ENCODE results near the gene PXDN. TPM values are rescaled to one million over a fixed set of nuclear protein-coding genes. Genes with fewer than 3 reads are reported as not detected.
"Not testable (repeated sequence)": the region's sequence is repeated elsewhere in the genome, so short reads cannot be mapped to it uniquely, and the experiment has no call there.

PXDN gene
- total RNA-seq, 1 experiment from 2014 or later: 0.13 TPM

DNA sequence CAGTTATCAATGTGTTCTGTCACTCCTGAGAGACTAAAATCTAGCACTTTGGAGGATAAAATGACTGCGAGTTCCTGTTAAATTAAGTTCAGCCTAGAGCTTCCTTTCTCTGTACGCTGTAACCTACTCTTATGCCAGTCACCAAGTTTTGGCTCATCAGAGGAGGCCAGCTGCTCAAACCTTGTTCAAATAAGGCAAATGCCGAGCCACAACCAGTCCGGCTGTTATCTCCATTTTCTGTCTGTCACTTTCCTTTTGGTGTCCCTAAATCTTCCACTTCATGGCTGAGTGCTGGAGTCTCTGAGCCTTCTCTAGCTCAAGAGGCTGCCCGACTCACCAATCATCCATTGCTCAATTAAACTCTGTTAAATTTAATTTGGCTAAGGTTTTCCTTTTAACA is 33.5 kb upstream of the PXDN start:
- no peak for DNase-seq (ENCODE audit: low spot score)

DNA sequence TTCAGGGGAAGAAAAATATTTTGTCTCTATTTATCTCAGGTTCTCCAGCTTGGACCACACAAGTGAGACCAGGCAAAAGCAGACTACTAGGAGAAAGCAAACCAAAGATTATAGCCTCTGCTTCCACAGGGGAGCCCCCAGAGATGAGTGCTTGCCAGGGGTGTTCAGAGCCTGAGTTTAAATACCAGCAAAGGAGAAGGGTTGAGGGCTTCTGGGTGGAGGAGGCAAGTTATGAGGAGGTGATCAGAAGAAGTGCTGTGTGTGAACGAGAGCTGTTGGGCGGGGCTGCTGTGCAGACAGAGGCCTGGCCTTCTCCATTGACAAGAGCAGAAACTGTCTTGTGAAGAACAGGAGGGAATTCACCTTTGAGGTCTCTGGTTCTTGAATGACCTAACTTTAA is 32.8 kb upstream of the PXDN start:
- DNase-seq (ENCODE audit: low spot score): no peak

DNA sequence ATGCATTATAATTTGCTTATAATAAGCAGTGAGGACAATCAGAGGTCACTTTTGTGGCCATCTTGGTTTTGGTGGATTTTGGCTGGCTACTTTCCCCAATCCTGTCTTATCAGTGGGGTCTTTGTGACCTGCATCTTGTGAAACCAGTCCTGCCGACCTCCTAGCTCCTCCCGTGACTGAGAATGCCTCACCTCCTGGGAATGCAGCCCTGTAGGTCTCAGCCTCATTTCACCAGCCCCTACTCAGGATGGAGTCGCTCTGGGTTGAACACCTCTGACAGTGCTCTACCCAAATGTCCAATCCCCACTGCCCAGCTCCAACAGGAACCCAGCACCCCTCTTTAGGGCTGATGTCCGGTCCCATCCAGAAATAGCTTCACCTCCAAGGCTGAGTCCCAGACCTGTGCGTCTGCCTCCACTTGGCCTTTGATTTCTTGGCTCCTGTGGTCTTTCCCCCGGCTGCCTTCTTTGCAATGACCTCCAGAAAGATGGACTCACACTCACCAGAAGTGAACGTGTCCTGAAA is 31.3 kb upstream of the PXDN start:
- no peak for DNase-seq (ENCODE audit: low spot score)

DNA sequence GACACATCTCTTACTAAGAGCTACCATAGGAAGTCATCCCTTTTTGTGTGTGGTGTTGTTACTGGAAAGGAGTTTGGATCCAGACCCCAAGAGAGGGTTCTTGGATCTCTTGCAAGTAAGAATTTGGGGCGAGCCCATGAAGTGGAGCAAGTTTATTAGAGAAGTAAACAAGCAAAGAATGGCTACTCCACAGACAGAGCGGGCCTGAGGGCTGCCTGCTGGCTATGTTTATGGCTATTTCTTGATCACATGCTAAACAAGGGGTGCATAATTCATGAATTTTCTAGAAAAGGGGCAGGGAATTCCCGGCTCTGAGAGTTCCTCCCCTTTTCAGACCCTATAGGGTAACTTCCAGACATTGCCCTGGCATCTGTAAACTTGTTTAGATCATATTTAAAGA is 30.6 kb upstream of the PXDN start:
- DNase-seq (ENCODE audit: low spot score): no peak

DNA sequence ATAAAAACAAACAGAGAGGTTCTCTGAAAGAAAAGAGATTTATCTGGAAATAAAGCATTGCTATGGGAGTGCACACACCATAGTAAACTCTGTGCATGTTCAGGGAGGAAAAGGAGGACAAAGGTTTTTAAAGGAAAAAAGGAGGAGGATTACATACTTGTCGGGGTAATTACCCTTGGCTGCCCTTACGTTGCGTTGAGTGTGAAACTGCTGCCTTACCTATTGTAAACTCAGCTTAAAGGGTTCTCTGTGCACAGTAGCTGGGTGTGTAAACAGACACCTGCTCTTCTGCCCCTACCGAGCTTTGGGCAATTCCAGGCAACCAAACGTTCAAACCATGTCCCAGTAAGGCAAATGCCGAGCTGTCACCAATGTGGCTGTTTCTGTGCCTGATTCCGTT is 29.6 kb upstream of the PXDN start:
- no peak for DNase-seq (ENCODE audit: low spot score)

DNA sequence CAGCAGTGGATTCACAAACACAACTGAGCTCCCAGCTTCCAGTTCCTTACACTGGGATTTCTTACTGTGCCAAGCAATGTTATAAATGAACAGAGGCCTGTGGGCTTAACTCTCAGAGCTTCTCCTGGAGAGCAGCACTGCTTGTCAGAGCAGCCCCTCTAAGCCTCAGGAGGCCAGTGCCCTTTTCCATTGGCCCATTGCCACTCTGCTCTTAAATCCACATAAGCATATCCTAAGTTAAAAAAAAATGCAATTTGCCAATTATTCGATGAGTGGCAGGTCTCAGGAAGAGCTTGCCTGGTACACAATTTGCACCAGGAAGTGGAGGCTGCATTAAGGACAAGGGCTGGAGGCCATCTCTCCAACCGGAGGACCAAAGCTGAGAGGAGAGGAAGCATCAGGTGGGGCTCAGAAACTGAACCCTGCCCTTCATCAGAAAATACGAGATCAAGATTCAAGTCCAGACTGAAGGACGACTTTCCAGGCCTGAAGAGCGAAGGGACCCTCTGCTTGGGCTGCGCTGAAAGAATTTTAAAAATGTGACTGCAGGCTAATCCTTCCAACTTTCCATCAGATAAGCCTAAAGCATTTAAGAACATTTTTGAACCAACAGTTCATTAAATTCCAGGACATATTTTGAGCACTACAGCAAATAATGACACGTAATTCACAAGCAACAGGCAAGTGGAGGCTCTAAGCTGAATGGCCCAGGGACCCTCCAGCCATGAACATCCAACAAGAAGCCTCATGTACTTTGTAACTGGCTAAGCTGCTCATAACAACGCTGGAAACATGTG is 28.4 kb upstream of the PXDN start:
- DNase-seq (ENCODE audit: low spot score): no peak

DNA sequence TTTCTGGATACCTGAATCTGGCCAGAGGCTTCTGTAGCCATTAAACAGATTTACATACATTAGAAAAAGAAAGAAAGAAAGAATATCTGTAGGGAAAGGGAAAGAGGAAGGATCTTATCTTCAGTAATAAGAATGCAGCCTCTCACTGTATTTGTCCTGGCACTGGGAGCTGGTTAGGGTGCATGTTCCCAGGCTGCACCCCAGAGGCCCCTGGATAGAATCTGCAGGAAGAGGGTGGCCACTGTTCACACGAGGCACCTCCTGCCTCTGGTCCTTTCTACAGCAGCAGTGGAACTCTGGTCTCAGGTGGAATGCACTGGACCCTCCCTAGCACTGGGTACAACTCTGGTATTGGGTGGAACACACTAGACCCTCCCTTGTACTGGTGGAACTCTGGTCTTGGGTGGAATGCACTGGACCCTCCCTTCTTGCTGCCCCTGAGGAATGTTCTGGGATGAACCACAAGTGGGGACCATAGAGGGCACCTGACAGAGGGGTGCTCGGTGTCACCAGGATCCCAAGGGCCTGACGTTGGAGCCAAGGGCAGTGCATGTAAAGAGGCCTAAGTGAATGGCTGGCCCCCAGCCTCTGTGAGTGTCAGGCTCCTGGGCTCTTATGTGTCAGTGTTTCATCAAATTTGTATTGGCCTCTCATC is 27.4 kb upstream of the PXDN start:
- no peak for DNase-seq (ENCODE audit: low spot score)

DNA sequence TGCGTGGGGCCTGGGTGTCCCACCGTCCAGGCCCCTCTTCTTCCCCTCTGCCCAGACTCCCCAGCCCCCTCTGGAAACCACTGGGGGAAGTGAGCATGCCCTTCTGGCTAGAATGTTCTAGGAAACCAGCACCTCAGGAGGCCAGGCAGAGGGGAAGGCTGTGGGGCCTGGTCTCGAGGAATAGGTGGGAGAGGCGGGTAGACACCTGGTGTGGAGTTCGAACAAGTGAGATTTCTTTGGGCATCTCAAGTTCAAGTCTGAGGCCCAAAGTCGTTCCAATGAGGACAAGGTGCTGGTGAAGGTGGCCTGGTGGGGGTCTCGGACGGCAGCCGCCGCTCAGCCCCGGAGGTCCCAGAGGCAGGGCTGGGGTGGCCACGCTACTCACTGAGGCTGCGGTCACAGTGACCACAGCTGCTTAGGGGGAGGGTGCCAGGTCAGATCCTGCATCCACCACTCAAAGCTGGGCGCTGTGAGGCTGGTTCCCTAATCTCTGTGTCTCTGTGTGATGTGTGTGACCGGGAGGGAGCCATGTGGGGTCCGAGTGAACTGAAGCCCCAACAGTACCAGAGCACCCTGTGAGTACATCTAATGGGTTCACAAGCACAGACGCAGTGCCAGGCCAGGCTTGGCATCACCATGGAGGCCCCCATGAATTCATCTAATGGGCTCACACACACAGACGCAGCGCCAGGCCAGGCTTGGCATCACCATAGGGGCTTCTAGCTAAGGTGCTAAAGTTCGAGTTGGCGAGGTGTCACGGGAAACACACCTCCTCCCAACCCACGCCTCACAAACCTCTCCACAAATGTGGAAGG is 26.5 kb upstream of the PXDN start:
- DNase-seq (ENCODE audit: low spot score): no peak

DNA sequence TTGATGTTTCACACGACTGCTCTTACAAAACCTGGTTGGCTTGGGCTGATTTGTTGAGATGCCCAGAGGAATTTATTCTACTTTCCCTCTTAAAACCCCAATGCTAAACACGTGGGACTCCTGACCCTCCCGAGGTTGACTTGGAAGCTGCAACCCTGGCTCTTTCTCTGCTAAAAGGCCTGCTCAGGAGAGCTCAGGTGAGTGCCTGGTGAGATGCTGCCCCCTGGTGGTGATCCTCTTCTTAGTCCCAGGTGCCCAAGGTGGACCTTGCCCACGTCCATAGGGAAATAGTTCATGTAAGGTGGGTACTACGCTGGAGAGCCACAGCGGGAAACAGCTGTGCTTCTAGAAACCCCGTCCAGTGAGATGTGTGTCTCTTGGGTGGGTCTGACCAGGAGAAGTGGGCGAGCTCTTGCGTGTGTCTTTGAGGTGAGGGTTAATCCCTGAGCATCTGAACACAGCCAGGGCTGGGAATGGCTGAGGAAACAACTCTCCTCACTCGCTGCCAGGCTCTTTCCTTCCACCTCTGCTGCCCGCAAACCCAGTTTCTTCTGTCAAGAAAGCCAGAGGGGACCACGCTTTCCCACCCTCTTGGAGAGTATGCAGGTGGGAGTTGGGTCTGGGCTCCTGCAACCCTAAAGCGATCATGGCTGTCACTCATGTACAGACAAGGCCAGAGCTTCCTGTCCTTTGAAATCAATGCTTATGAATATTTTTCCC is 25.5 kb upstream of the PXDN start:
- DNase-seq (ENCODE audit: low spot score): peak; percentile 93

DNA sequence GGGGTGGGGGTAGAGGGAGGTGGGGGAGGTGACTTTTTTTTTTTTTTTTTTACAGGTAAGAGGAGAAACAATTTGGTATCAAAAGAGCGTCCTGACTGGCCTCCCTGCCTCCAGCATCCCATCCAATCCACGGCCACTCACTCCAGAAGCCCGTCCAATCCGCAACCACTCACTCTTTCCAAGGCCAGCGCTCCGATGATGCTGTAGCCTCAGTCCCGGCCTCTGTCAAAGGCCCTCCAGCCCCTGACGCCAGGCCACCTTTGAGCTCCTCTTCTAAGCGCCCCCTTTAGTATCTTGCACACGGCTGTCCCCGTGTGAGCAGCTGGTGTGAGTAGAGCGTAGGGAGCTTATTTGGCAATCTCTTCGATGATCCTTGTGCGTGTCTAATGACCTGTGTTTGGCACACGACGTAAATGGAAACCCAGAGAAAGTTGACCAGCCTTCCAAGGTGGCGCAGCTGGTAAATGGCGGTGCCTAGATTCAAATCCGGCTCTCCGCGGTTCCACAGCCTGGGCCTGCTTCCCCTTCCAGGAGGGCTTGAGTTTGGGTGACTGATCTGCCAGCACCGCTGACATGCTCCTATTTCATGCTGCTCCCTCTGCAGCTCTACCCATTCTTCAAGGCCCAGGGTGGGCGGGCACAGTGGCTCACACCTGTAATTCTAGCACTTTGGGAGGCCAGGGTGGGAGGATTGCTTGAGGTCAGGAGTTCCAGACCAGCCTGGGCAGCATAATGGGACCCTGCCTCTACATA is 23.8 kb upstream of the PXDN start:
- DNase-seq (ENCODE audit: low spot score): no peak

DNA sequence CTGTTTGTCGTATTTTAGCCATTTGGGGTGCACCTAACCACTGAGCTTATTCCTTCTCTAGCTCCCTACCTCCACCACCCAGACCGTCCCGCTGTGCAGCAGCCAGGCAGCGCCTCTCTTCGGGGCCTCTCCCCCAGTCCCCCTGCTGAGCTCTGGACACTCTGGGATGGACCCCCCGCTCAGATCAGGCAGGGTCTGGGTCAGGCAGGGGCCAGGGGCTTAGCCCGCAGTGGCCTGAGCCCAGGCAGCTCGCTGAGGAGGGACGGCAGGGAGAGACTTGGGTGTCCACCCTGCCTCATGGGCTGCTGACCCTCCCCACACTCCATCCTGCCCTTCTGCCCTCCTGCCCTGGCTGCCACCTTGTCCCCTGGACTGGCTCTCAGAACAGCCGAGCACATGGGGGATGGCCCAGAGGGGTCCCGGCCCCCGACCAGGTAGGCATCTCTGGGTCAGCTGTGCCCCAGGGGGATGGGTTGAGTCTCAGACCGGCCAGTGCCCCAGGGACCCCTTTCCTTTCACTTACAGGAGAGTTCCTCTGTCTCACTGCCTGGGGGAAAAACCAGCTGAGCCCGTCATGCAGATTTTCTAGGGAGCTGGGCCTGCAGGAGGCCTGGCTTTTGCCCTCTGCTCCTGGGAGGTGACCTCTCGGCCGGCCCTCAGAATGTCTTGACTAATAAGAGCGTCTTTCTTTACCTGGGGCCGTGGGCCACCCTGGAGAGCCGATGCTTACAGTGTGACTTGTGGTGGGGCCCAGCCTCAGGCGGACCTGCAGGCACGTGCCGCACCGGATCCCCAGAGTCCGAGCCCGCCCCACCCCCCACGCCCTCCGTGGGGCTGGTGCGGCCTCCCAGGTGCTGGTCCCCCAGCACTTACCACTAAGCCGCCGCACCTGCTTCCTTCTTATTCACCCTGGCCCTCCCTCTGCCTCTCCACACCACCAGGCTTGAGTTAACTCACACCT is 22.8 kb upstream of the PXDN start:
- no peak for DNase-seq (ENCODE audit: low spot score)

DNA sequence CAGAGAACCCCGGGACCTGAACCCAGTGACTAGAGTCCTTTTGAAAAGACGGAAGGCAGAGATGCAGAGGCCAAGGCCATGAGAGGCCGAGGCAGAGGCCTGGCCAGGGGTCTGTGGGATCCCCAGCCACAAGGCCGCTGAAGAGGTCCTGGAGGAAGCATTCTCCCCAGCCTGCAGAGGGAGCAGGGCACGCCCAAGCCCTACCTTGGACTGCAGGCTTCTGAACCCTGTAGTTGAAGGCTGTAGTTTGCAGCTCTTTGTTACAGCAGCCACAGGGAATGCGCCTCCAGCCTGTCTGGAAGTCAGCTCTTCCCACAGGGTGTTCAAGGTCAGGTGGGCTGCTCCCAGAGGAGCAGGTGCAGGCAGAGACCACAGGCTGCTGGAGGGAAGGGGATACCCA is 22.1 kb upstream of the PXDN start:
- DNase-seq (ENCODE audit: low spot score): no peak

DNA sequence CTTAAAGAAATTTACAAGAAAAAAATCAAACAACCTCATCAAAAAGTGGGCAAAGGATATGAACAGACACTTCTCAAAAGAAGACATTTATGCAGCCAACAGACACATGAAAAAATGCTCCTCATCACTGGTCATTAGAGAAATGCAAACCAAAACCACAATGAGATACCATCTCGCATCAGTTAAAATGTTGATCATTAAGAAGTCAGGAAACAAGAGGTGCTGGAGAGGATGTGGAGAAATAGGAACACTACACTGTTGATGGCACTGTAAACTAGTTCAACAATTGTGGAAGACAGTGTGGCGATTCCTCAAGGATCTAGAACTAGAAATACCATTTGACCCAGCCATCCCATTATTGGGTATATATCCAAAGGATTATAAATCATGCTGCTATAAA is 20.9 kb upstream of the PXDN start:
- DNase-seq (ENCODE audit: low spot score): not testable (repeated sequence)

DNA sequence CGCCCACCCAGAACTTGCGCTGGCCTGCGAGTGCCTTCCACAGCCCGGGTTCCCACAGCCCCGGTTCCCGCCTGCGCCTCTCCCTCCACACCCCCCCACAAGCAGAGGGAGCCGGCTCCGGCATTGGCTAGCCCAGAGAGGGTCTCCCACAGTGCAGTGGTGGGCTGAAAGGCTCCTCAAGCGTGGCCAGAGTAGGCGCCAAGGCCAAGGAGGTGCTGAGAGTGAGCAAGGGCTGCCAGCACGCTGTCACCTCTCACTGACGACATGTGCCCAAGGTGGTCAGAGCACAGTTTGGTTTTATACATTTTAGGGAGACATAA is 15.3 kb upstream of the PXDN start:
- no peak for DNase-seq (ENCODE audit: low spot score)

DNA sequence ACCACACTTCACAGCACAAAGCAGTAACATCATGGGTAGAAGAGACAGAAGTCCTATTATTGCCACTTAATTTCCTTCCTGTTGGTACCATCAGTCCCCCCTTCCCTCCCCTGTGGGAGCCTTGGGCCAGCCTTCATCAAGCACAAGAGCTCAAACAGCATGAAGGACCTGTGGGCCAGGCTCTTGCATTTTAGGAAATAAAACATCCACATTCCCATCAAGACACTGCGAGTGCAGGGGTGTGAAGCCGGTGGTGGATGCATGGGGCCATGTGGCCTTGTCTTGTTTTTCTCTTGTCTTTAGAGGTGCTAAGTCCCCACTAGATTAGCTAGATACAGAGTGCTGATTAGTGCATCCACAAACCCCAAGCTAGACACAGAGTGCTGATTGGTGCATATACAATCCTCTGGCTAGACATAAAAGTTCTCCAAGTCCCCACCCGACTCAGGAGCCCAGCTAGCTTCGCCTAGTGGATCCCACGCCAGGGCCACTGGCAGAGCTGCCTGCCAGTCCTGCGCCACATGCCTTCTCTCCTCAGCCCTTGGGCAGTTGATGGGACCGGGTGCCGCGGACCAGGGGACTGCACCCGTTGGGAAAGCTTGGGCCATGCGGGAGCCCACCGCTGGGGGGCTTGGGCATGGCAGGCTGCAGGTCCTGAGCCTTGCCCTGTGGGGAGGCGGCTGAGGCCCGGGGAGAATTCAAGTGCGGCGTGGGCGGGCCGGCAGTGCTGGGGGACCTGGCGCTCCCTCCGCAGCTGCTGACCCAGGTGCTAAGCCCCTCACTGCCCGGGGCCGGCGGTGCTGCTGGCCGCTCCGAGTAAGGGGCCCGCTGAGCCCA is 14.7 kb upstream of the PXDN start:
- no peak for DNase-seq (ENCODE audit: low spot score)

DNA sequence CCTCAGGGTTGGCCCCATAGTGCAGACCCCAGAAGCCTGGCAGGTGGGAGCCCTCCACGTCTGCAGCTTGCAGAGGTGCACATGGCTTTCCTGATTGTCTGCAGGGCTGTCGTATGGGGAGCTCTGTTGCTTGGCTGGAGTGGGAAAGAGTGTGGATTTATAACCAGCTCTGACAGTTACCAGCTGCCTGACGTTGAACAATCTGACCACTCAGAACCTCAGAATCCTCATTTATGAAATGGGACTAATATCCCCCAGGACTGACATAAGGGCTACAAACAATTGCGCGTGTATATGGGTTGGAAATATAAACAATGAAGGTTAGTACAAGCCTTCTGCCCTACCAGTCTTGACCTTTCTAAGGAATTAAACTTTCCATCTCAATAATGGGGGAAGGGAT is 13.9 kb upstream of the PXDN start:
- no peak for DNase-seq (ENCODE audit: low spot score)

DNA sequence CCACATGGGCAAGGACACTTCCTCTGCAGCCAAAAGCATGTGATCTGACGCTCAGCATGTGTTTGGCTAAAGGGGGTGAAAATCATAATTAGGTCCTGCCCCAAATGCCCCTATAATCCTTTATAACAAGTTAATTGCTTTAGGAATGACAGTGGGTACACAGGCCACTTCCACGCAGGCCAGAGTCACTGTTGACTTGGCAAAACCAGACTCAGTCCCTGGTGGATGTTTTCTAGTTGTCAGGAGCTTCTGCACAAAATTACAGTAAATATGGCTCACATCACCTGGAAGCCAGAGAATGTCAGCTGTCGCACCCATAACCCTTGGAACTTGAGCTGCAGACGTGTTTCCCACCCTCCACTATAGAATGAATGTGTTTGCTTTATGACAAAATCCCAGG is 13.3 kb upstream of the PXDN start:
- no peak for DNase-seq (ENCODE audit: low spot score)

DNA sequence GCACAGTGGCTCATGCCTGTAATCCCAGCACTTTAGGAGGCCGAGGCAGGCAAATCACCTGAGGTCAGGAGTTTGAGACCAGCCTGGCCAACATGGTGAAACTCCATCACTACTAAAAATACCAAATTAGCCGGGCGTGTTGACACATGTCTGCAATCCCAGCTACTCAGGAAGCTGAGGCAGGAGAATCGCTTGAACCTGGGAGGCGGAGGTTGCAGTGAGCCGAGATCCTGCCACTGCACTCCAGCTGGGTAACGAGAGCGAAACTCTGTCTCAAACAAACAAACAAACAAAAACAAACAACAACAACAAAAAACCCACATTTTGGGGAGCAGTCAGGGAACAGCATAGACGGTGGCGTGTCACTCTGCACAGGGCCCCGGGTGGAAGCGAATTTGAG is 12.8 kb upstream of the PXDN start:
- DNase-seq (ENCODE audit: low spot score): not testable (repeated sequence)

DNA sequence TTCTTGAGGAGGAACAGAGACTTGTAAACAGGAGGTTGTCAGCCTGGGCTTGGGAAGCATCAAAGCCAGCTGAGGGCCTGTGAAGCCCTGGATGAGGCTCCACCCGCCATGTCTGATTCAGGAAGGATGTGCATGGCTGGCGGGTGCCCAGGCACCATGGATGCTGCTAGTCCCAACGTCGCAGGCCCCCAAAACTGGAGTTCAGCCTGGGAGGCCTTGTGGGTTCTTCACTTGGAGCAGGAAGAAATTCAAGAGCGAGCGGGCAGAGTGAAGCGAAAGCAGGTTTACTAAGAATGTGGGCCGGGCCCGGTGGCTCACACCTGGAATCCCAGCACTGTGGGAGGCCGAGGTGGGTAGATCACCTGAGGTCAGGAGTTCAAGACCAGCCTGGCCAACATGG is 12.1 kb upstream of the PXDN start:
- DNase-seq (ENCODE audit: low spot score): no peak
